Inflammatory macrophage treated with lipopolysaccharide for 1 hour (primary cell): Measurements from ENCODE around the gene STX5.
"Not testable (repeated sequence)": the region's sequence is repeated elsewhere in the genome, so short reads cannot be mapped to it uniquely, and the experiment has no call there.

Source experiments
- DNase-seq, 2 donors: peaks; one replicate each; pipeline ENCODE4 v3.0.0-alpha.2; 2020 to 2022

Gene STX5

DNA sequence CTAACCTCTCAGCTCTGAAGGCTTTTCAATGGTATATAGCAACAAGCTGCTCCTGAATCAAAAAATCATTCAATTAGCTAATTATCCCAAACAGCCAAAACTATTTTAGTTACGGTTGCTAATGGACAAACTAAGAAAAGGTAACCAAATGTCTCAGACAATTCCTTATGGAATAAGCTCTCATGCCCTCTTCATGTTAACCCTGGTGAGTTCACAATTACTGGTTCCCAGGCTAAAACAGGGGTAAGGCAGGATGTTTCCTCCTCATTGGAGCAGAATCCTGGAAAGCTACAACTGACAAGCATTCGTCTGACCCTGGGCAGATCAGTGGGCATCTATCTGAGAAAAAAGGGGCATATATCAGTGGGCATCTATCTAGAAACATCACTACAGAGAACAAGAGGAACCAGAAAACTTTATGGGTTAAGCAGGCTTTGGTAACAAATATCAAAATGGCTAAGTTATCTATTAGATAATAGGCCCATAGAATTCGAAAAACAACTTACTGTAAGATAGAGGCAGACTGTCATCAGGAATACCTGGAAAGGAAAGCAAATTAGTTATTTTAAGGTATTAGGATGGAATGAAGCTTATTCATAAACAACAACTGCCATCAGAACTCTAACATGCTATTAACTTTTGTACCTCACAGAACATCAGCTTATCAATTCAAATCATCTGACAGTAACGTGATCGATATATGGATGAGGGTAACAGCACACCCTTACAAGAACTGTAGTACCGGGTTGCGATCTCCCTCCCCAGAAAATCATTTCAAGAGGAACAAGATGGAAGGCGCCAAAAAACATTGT, 22.4 kb upstream of the STX5 start:
- no peak for DNase-seq

DNA sequence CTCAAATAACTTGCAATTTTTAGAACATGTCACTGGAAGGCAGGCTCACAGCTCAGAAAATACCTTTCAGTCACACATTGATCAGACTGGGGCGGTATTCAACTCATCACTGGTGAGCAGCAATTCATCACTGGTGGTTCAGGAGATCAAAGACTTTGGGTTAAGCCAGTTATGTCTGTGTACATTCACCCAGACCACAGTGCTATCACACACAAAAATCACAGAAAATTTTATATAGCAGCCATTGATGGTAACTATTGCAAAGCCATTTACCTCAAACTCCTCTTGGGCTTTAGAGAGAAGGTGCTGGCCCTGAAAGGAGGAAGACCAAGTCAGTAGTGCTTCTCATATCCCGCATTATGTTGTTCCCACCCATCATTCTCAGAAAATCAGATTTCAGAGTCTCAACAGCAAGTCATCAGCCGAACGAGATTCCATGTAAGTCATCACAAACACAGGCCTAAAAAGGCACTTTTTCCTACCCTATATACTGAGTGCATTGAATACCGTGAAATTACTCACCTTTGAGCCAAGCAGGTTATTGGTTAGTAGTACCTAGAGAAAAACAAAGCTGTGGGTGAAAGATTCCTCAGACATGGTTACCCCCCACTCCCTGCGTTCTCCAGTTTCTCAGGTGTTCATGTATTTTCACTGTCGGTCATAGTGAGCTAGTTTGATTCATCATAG, 21.6 kb upstream of the STX5 start:
- DNase-seq = no peak

DNA sequence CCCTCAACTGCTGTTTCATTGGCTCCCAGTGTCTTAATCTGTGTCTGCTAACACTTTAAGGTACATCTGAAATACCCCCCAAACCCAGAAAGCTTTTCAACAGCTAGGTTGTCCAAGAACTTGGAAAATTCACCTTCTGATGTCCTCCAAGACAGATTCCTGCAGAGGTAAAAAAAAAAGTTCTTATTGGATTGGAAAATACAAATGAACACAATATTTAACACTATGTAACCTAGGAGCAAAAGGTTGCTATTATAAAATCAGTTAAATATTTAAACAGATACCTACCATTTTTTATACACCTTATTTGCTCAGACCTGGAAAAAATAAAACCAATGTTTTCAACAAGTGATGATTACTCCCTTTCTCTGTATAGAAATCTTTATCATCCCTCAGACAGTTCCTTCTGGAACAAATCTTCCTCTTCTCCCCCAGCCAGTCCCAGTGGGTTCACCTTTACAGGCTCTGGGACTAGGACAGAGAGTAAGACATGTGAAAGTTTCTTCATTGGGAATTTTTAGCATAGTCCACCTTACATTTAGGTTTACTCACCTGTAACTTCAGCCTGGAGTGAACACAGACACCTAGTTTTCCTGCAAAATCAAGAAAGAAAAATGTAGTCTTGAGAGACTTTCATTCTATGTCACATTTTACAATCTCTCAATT, 20.8 kb upstream of the STX5 start:
- no peak for DNase-seq

DNA sequence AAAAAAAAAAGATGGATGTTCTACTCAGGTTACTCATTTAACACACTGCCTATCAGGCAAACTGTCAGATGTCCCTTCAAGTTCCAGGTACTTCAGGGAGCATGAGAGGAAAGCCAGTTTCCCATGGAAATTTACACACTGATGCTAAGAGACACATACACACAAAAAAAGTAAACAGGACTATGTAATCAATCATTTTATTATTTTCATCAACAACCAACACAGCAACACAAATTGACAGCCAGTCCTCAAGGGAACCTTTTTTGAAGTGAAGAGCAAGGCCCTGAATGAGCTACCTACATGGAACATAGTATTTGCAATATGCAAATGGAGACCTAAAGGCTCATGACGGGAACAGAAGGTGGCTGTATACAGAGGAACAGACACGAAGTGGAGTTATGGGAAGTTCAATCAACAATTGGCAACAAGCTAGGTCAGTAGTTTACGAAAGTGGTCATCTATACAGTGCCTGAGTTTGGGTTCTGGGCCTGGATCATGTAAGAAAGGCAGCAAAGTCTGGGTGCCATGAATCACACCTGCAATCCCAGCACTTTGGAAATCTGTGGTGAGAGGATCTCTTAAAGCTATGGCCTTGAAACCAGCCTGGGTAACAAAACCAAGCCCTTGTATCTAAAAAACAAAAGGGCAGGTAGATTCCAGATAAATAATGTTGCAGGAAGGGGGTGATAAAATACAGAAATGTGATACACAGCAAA, 20.1 kb upstream of the STX5 start:
- no peak for DNase-seq

DNA sequence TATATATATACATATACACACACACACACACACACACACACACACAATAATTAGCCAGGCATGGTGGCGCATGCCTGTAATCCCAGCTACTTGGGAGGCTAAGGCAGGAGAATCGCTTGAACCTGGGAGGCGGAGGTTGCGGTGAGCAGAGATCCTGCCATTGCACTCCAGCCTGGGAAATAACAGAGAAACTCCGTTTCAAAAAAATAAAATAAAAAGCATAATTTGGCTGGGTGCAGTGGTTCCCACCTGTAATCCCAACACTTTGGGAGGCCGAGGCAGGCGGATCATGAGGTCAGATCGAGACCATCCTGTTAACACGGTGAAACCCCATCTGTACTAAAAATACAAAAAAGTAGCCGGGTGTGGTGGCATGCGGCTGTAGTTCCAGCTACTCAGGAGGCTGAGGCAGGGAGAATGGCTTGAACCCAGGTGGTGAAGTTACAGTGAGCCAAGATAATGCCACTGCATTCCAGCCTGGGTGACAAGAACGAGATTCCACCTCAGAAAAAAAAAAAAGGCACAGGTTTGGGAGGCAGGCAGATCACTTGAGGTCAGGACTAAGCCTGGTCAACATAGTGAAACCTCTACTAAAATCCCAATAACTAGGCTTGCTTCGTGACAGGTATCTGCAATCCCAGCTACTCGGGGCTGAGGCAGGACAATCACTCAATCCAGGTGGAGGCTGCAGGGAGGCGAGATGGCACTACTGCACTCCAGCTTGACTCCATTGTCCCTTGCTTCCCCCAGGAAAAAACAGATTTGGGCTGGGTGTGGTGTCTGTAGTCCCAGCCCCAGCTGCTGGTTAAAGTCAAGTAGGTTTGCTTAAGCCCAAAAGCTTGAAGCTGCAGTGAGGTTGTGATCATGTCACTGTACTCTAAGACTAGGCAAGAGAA, 19.3 kb upstream of the STX5 start:
- no peak for DNase-seq

DNA sequence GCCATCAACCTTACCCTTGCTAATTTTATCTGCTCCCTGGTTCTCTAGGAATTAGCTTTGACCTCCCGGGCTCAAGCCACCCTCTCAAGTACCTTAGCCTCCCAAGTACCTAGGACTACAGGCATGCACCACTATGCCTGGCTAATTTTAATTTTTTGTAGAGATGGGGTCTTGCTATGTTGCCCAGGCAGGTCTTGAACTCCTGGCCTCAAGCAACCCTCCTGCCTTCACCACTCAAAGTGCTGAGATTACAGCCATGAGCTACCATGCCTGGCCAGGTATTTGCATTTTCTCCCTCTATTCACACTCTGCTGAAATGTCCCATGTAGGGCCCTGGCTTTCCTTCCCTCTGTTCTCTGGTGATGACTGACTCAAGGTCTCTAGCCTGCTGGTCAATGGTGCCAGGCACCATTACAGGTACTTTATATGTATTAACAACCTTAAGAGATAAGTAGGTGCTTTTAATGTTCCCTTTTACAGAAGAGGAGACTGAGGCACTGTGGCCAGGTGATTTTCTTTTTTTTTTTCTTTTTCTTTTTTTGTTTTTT, 16.0 kb upstream of the STX5 start:
- no peak for DNase-seq

DNA sequence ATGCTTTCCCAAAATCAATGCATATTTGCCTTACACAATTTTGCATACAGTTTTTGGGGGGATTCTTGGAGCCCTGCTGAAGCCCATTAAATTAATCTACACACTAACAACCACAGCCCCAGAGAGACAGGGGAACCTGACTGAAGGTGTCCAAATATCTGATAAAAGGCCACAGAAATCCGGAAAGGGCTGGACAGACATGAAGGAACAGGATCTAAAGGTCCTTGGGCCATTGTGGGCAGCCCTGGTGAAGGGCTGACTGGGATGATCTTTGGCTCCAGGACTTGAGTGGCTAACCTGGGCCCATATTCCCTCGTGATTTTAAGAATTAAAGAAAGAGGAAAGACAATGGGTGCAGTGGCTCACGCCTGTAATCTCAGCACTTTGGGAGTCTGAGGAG, 14.3 kb upstream of the STX5 start:
- DNase-seq = no peak

DNA sequence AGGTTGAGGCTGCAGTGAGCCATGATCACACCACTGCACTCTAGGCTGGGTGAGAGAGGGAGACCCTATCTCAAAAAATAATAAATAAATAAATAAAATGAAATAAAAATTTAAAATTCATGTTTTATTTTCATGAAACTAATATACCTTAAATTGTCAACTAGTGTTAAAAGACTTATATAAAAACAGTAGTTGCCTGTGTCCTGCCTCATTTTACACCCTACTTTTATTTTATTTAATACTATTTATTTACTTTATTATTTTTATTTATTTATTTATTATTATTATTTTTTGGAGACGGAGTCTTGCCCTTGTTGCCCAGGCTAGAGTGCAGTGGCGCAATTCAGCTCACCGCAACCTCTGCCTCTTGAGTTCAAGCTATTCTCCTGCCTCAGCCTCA, 12.3 kb upstream of the STX5 start:
- DNase-seq = no peak

DNA sequence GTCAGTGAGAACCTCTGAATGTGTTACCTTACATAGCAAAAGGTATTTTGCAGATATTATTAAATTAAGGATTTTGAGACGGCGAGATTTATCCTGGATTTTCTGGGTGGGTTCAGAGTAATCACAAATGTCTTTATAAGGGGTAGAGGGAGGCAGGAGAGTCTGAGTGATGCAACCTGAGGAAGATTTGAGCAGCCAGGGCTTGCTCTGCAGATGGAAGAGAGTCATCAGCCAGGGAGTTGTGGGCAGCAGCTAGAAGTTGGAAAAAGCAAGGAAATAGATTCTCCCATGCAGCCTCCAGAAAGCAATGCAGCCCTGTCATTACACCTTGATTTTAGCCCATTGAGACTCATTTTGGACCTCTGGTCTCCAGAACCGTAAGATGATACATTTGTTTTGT, 11.6 kb upstream of the STX5 start:
- DNase-seq = no peak

DNA sequence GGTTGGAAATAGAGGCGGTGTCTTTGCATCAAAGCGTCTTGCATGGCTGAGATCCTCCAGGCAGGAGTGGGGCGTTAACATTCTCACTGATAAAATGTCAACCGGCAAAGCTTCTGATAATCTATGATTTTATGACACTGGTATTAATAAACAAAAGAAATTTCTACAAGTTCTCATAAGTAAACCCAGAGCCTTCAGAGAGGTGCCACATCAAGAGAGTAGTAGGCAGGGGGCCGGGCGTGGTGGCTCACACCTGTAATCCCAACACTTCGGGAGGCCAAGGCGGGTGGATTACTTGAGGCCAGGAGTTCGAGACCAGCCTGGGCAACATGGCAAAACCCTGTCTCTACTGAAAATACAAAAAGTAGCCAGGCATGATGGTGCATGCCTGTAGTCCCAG, 11.0 kb upstream of the STX5 start:
- DNase-seq = not testable (repeated sequence)

DNA sequence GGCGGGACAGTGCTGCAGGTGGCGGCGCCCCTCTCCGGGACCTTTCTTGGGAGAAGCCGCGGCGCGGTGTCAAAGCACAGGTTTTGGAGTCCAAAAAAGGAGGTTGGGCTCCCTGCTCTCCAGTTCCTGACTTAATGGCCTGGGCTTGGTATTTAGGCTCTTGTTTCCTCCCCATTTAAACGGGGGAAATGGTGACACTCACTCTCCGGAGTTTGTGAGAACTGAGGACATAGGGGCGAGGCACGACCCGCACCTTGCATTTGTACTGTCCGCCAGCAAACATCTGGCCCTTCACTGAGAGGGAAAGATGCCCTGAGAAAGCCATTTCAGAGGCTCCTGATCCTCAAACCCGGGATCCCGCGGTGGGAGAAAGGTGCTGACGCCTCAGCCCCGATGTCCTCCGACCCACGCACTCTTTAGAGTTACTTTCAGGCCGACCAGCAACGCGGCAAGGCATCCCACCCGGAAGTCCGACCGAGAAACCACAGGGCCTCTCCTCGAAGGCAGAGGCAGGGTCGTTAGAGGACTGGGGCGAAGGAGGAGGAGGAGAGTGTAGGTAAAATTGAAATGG, 10.4 kb upstream of the STX5 start:
- DNase-seq = peak in 1 of 2 donors; percentile 6

DNA sequence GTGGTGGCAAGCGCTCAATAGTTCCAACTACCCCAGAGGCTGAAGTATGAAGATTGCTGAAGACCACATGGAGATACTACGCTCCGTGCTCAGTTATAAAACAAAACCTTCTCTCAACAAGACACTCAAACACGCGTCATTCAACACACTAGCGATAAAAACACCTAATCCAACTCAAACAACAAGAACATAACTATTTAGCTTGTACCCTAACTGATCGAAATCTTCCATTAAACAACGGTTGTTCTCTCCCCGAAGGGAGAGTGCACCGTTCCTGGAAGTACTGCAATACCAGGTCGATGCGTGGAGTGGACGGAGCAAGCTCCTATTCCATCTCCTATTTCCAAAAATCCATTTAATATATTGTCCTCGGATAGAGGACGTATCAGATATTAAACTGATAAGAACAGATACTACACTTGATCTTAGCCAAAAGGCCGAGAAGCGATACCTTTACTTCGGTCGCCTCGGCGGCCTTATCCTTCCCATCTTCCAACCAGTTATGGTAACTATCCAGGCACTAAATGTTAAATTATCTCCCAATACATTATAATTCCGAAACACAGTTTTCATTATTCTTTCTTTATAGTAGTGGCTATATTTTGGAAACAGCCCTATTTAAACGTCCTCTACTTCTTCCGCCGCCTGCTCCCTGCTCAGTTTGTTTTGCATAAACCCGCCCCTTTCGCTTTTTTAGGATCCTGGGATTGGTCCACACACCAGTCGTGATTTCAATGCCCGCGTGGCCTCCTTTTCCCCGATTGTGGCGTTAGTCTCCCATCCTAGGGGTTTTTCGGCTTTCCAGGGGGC, 9.7 kb upstream of the STX5 start:
- peak; percentile 98 to 100 for DNase-seq

DNA sequence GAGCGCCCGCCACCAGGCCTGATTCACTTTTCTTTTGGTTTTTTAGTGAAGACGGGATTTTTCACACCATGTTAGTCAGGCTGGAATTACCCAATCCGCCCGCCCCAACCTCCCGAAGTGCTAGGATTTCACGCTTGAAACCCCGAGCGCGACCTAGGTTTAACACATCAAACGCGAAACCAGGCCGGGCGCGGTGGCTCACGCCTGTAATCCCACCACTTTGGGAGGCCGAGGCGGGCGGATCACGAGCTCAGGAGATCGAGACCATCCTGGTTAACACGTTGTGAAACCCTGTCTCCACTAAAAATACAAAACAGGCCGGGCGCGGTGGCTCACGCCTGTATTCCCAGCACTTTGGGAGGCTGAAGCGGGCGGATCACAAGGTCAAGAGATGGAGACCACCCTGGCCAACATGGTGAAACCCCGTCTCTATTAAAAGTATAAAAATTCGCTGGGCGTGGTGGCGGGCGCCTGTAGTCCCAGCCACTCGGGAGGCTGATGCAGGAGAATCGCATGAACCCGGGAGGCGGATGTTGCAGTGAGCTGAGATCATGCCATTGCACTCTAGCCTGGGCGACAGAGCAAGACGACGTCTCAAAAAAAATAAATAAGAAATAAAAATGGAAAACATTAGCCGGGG, 9.0 kb upstream of the STX5 start:
- DNase-seq = peak; percentile 87 to 90

DNA sequence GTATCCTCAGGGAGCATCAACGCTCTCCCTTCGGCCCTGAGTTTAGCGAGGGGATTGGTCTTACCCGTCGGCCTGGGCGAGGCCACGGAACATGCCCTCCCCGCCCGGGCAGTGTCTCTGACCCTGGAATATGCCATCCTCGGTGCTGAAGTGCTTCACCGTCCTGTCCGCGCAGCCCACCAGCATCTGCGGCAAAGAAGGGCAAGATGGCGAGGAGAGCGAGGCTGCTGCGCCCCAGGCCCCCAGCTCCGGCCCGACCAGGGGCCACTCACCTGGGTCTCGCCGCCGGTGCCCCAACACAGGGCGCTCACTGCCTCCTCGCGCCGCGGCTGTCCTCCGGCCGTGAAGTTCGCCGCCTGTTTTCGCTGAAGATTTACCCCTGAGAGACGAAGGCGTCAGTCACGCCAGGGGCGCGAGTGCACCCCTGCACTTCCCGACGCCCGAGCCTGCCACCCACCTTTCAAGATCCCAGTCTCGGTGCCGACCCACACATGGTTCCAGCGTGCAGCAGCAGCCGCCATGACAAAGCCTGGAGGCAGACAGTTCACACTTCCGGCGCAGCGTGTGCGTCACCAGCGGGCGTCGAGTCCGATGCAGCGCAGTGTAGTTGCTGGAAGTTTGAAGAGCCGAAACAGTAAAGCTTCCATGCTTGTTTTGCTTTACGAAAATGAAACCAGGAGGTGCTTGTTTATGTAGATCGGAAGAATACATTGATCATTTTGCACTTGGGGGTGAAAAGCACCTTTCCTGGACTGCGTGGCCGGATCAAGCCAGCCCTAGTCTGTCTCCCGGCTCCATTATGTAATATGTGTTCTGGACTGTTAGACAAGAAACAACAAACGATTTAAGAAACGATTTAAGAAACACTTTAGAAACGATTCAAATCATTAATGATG, 7.4 kb upstream of the STX5 start, which contains the start of gene WDR74:
WDR74 (minus strand) TSS at position 541 of the 896 bp plus-strand sequence; CDS start at position 521, 20 bp downstream.
- DNase-seq = peak; percentile 95 to 96

DNA sequence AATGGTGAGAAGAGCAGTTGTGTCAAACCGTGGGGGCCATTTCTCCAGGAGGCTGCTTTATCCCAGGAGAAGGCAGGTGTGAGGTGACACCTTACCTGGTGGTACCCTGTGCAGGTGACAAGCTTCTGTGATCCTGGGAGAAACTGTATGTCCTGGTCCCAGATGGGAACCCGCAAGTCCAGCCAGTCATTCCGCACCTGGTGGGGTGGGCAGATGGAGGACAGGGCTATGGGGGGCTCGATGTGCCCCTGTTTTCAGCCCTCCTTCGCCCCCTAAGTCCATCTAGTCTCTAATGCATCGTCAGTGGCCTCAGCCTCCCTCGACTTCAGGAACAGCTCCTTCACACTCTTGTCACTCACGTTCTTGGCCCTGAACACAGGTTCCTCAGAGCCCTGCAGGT, 3.5 kb upstream of the STX5 start:
- no peak for DNase-seq

DNA sequence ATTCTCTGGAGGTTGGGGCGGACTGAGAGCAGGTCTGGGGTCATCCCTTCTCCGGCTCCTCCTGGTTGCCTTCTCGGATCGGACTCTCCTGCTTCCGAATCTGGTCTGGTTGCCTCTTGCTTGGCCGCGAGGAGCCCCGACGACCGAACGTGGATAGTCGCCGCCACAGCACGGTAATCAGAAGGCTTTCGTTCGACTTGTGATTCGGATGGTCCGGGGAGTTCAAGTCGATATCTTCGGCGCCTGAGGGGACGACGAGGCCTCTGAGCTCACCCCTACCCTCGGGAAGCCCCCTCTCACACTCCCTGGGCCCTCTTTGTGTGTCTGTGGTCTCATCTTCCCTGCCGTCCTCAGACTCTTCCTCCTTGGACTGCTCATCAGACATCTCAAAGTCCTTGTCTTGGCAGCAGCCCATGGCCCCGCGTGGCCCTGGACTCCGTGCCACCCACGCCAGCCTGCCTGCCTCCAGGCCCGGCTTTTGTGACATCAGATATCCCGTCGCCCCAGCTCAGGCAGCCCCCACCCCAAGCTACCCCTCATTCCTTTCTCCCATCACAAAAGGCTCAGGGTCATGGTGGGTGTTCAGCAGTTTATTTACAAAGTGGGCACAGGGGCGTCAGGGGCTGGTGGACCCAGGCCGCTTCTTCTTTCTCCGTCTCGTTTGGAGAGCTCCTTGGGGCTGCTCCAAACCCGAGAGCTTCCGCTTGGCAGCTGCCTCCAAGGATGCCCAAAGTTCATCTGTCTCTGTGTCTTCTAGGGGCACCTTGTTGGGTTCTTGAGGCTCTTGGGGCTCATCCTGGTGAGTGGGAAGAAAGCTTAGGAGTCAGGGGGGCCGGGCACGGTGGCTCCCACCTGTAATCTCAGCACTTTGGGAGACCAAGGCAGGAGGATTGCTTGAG, 734 bp upstream of the STX5 start, which contains the start of gene TEX54:
TEX54 (minus strand) TSS at position 506 of the 899 bp plus-strand sequence.
- DNase-seq = no peak

DNA sequence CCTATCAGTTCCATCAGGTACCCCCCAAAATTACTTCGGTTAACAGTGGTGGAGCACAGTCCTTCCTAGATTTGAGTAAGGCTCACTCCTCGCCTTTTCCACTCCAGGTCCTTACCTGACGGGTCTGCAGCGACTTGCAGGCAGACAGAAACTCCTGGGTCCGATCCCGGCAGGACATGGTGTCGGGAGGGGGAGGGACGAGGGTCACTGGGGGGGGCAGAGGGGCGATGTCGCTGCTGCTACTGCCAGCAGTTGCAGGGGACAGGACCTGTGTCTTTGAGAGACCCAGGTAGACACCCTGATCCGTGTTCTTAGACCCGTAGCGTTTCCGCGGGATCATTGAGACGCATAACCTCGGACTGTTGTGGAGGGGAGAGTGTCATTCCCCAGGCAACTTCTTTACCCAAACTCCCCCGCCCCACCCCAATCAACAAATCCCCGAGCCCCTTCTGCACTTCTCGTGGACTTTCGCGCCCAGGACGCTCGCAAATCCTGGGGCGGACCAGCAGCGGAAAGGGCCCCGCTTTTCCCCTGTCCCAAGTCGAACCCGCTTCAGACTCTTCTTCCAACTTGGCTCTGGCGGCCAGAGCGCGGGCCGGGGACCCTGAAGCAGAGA, 839 bp downstream of the STX5 start:
- DNase-seq = peak in 1 of 2 donors; percentile 24
